Thyroid gland (tissue), 4 donors: ENCODE measurements around the gene SCN3A. TPM values are rescaled to one million over a fixed set of nuclear protein-coding genes. Genes with fewer than 3 reads are reported as not detected.

ENCODE experiments used
- DNase-seq, 2 donors: peaks; one replicate each; pipeline ENCODE4 v3.0.0-alpha.2; 2019
- H3K27ac ChIP-seq, 3 donors: fragments of 200-600 bp; sonication (generic); 1 replicate in 2 of 3; 2 replicates in 1 of 3; pipeline ENCODE4 v1.5.1; 2016 to 2019; ENCODE audit warnings: mild to moderate bottlenecking in 1 of 3, moderate library complexity in 1 of 3
- H3K27me3 ChIP-seq: fragments of 200-600 bp; sonication (generic); one replicate; pipeline ENCODE4 v1.5.1; 2019
- H3K36me3 ChIP-seq, 2 donors: fragments of 200-600 bp; sonication (generic); one replicate each; pipeline ENCODE4 v1.5.1; 2016 to 2019
- H3K4me1 ChIP-seq, 2 donors: fragments of 200-600 bp; sonication (generic); one replicate each; pipeline ENCODE4 v1.5.1; 2017 to 2019
- H3K4me3 ChIP-seq, 3 donors: fragments of 200-600 bp; sonication (generic); replicated peaks in 1 of 3; 1 replicate in 2 of 3; 2 replicates in 1 of 3; pipeline ENCODE4 v1.5.1; 2016; ENCODE audit warnings: mild to moderate bottlenecking in 1 of 3
- H3K9me3 ChIP-seq: fragments of 200-600 bp; sonication (generic); one replicate; pipeline ENCODE4 v1.5.1; 2017
- POLR2A ChIP-seq, 2 donors: fragments of 450-650 bp; IDR thresholded peaks; one replicate each; pipeline ENCODE4 v1.6.1; 2017; ENCODE audit warnings: antibody characterized with exemption in 2 of 2, mild to moderate bottlenecking in 2 of 2, moderate library complexity in 1 of 2
- WGBS, 2 donors: methylation state at CpG; one replicate each; pipeline ENCODE4 v1.1.5; 2017; 5-methylcytosine and 5-hydroxymethylcytosine counted together
- intact Hi-C: fragments of 100-400 bp; cut with DNase I; formaldehyde crosslinking; loops from one replicate; pipeline ENCODE4 v1.15.1; 2023
- total RNA-seq, 4 donors: library from RNA; depleted of rRNA; stranded (reverse); fragments of >200 nt; gene quantifications; one replicate each; pipeline ENCODE4 v1.2.3, GENCODE V29; 2016
- TF ChIP-seq, protein P1 (sequence below), 6 experiments: fragments of 200-600 bp in 3 of 6; fragments of 450-650 bp in 3 of 6; sonication (generic) in 3 of 6; IDR thresholded peaks; one replicate each; pipeline ENCODE4 v1.5.1; 2016 to 2019; ENCODE audit warnings: antibody characterized with exemption in 6 of 6, mild to moderate bottlenecking in 2 of 6, inconsistent platforms in 1 of 6, moderate library complexity in 1 of 6

Gene SCN3A
- total RNA-seq, 4 donors from 2014 or later, result 3.0 to 12.5 (median 4.1) TPM

DNA sequence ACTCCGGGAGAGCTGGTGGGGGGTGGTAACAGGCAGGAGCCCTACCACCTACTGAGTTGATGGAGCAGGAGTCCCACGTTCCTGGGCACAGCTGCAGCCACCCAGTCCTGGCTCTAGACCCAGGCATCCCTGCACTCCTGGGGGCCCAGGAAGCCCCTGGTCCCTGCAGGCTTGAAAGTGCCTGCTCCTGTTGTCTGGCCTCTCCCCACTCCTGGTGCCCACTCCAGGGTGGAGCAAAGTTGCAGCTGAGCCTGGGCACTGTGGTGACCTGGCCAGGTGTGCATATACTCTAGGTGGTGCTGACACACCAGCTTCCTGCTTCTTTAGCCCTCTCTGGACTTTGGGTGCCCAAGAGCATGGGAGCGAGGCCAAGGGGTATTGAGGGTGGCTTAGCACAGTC, 129.5 kb downstream of the SCN3A start:
- Histone ChIP-seq H3K27me3 (no peaks in the 10 kb centered on the region), H3K27ac (no peak overlapping the region), H3K36me3 (no peaks in the 10 kb centered on the region), H3K4me1 (no peaks in the 10 kb centered on the region), H3K9me3 (no peaks in the 10 kb centered on the region), H3K4me3 (no peak overlapping the region)
- DNase-seq, result no peak
- 80 to 82% methylated on average over 1 to 2 of the region's 3 CpGs for WGBS, 2 donors
- no peak for TF ChIP-seq POLR2A (IDR thresholded peaks at IDR 0.05)
- TF ChIP-seq, protein P1, sequence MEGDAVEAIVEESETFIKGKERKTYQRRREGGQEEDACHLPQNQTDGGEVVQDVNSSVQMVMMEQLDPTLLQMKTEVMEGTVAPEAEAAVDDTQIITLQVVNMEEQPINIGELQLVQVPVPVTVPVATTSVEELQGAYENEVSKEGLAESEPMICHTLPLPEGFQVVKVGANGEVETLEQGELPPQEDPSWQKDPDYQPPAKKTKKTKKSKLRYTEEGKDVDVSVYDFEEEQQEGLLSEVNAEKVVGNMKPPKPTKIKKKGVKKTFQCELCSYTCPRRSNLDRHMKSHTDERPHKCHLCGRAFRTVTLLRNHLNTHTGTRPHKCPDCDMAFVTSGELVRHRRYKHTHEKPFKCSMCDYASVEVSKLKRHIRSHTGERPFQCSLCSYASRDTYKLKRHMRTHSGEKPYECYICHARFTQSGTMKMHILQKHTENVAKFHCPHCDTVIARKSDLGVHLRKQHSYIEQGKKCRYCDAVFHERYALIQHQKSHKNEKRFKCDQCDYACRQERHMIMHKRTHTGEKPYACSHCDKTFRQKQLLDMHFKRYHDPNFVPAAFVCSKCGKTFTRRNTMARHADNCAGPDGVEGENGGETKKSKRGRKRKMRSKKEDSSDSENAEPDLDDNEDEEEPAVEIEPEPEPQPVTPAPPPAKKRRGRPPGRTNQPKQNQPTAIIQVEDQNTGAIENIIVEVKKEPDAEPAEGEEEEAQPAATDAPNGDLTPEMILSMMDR (IDR thresholded peaks at IDR 0.05), result no peak
- intact Hi-C loops, result no loop called here

DNA sequence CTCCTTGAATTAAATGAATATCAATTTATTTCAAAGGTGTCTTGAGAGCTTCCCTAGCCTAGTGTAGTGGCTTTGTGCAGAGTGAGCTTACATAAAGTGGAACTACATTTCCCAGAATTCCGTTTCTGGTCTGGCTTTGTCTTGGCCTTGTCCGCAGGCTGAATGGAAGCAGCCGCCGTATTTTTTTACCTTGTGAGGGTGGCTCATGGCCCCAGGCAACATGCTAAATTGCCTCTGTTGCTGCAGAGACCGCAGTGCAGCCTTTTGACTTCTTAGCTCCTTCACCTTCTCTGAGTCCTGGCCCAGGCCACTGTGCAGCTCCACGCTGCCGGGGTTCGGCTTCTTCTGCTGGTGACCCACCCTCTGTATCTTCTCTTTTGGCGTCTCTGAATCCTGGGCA, 133.8 kb downstream of the SCN3A start:
- no peaks in the 10 kb centered on the region for H3K9me3 ChIP-seq
- no peaks in the 10 kb centered on the region for H3K4me1 ChIP-seq
- TF ChIP-seq, protein P1 (IDR thresholded peaks at IDR 0.05), result no peak
- no peak for TF ChIP-seq POLR2A (IDR thresholded peaks at IDR 0.05)
- no peaks in the 10 kb centered on the region for H3K36me3 ChIP-seq
- intact Hi-C loops, result no loop called here
- H3K27me3 ChIP-seq, result no peaks in the 10 kb centered on the region
- no peak overlapping the region for H3K27ac ChIP-seq
- H3K4me3 ChIP-seq, result no peak overlapping the region
- 79 to 83% methylated on average over 9 of the region's 9 CpGs for WGBS, 2 donors
- no peak for DNase-seq

DNA sequence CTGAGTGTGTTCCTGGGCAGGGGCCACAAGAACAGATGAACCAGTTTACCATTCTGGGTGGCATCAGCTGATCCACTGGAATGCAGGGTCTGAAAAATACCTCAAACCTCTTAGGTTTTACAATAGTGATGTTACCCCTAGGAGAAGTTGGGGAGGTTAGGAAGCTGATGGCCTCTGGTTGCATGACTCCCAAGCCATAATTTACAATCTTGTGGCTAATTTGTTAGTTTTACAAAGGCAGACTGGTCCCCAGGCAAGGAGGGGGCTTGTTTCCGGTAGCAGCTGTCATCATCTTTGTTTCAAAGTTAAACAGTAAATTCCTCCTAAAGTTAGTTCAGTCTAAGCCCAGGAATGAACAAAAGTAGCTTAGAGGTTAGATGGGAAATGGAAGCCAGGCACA, 134.7 kb downstream of the SCN3A start:
- no peaks in the 10 kb centered on the region for H3K4me1 ChIP-seq
- no peaks in the 10 kb centered on the region for H3K36me3 ChIP-seq
- no peak for DNase-seq
- no peak for TF ChIP-seq POLR2A (IDR thresholded peaks at IDR 0.05)
- TF ChIP-seq, protein P1 (IDR thresholded peaks at IDR 0.05), result no peak
- intact Hi-C loops, result no loop called here
- H3K4me3 ChIP-seq, result no peak overlapping the region
- no peaks in the 10 kb centered on the region for H3K27me3 ChIP-seq
- no peaks in the 10 kb centered on the region for H3K9me3 ChIP-seq
- H3K27ac ChIP-seq, result no peak overlapping the region
- 59 to 91% methylated on average over 1 of the region's 1 CpG for WGBS, 2 donors

DNA sequence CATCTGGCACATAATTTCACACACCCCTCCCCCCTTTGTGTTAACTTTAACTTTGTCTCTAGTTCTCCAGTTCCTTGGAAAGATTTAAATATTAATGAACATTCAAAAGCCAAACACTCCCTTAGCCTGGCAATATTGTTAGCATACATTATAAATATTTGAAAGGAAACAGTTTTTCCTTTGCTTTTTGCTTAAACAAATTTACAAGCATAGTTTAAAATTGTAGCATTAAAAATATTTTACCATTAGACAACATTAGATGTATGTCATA, 135.4 kb downstream of the SCN3A start:
- Histone ChIP-seq H3K9me3 (no peaks in the 10 kb centered on the region), H3K4me1 (no peaks in the 10 kb centered on the region), H3K36me3 (no peaks in the 10 kb centered on the region), H3K27ac (no peak overlapping the region), H3K27me3 (no peaks in the 10 kb centered on the region), H3K4me3 (no peak overlapping the region)
- TF ChIP-seq, protein P1 (IDR thresholded peaks at IDR 0.05), result no peak
- TF ChIP-seq POLR2A (IDR thresholded peaks at IDR 0.05), result no peak
- intact Hi-C loops, result no loop called here
- DNase-seq, result no peak

DNA sequence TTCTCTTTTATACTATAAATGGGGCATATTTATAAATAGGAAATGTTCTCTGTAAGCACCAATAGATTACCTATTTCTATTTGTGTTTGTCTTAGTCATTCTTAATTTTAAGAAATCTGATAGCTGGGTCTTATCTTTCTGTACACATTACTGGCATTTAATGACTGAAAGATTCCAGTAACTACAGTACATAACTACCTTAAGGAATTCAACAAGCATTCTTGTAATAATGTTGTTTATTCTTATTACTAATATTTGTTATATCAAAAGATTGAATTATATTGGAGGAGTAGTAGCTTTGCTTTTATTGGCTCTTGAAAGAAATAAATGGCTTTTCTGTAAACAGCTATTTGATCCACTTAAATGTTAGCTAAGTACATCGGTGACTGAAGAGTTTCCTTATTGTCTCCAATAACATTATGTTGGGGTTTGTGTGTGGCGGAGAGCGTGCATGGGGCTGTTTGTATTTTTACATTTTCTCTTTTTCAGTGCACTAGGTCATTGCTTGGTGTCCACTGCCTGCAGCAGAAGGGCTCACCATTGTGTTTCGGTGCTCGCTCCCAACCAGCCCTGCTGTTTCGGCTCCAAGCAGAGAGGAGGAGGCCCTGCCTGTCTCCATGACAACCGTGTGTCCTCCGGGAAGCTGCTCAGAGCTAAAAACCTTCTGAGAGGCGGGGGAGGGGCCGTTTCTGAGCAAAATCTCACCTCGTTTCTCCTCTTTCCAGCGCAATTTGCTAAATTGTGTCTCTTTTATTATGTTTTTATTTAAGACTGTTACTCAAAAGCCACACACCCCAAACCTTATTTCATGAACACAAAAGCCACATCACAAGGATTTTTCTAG, 136.0 kb downstream of the SCN3A start:
- DNase-seq, result peak; percentile 9 to 11
- WGBS, 2 donors, result 12 to 13% methylated on average over 12 of the region's 12 CpGs
- Histone ChIP-seq H3K9me3 (no peaks in the 10 kb centered on the region), H3K27me3 (no peaks in the 10 kb centered on the region), H3K4me3 (no peak overlapping the region), H3K36me3 (no peaks in the 10 kb centered on the region), H3K27ac (no peak overlapping the region), H3K4me1 (no peaks in the 10 kb centered on the region)
- TF ChIP-seq POLR2A (IDR thresholded peaks at IDR 0.05), result no peak
- TF ChIP-seq, protein P1 (IDR thresholded peaks at IDR 0.05), result no peak
- intact Hi-C loops, result no loop called here
